Hematopoietic multipotent progenitor cell (in vitro differentiated cells): ENCODE results near the gene CRACR2B. TPM values are rescaled to one million over a fixed set of nuclear protein-coding genes. Genes with fewer than 3 reads are reported as not detected.
A peak's percentile ranks its signal among the peaks of the same experiment; 100 is the strongest.

Experiments
- DNase-seq, 3 donors: peaks; one replicate each; pipeline ENCODE4 v3.0.0-alpha.2; 2011 to 2015; ENCODE audit warnings: low read depth in 2 of 3, low spot score in 2 of 3
- total RNA-seq: library from RNA; depleted of rRNA; stranded (reverse); fragments of >200 nt; gene quantifications from one replicate; pipeline ENCODE4 v1.2.3, GENCODE V29; 2012

The CRACR2B gene
- total RNA-seq, 1 donor: 3.8 TPM

GRCh38 chr11:837189-837989 lies 9.7 kb downstream of the CRACR2B start:
- no peak for DNase-seq

GRCh38 chr11:837990-838307 lies 10.2 kb downstream of the CRACR2B start:
- DNase-seq: no peak

- DNase-seq: no peak
These were observed 10.9 kb downstream of the CRACR2B start for GRCh38 chr11:838441-839279.

GRCh38 chr11:839280-839623 lies 11.5 kb downstream of the CRACR2B start:
- DNase-seq: no peak

GRCh38 chr11:839875-840617 lies 12.3 kb downstream of the CRACR2B start:
- DNase-seq: no peak

GRCh38 chr11:841981-842369 lies 14.3 kb downstream of the CRACR2B start:
- no peak for DNase-seq

- DNase-seq: peak; percentile 86 to 87 (median 86)
These were observed 14.8 kb downstream of the CRACR2B start, which contains the start of the genes POLR2L and TSPAN4 for GRCh38 chr11:842370-843002. Gene POLR2L, minus strand, starts transcription at chr11:842529. Its CDS starts 21 bp downstream, at chr11:842508. Gene TSPAN4, plus strand, starts transcription at chr11:842852. Its CDS starts 7,453 bp downstream, at chr11:850305.

GRCh38 chr11:843086-843734 lies 15.5 kb downstream of the CRACR2B start:
- no peak for DNase-seq

GRCh38 chr11:843818-844692 lies 16.3 kb downstream of the CRACR2B start:
- DNase-seq: peak in 2 of 3 donors; percentile 29 to 45

GRCh38 chr11:844693-845644 lies 17.2 kb downstream of the CRACR2B start:
- DNase-seq: peak in 2 of 3 donors; percentile 94 to 95

- DNase-seq: no peak
These were observed 18.3 kb downstream of the CRACR2B start for GRCh38 chr11:845872-846495.

GRCh38 chr11:846496-847098 lies 18.9 kb downstream of the CRACR2B start:
- DNase-seq: no peak

- no peak for DNase-seq
These were observed 20.2 kb downstream of the CRACR2B start for GRCh38 chr11:847876-848275.

GRCh38 chr11:848380-848931 lies 20.7 kb downstream of the CRACR2B start:
- peak in 1 of 3 donors; percentile 66 for DNase-seq

GRCh38 chr11:849104-849824 lies 21.5 kb downstream of the CRACR2B start:
- DNase-seq: peak in 1 of 3 donors; percentile 32
